WI38 (cell line): ENCODE measurements around the gene ITIH2.
"Not testable (repeated sequence)": the region's sequence is repeated elsewhere in the genome, so short reads cannot be mapped to it uniquely, and the experiment has no call there.

Experiments used
- H3K4me3 ChIP-seq: 2 replicates; pipeline ENCODE4 v1.5.1; 2011; ENCODE audit warnings: low read depth, mild to moderate bottlenecking, control low read depth, low read length
- TF ChIP-seq, protein P1 (sequence below): IDR thresholded peaks from 2 replicates; pipeline ENCODE4 v1.5.1; 2012; ENCODE audit warnings: low read depth, mild to moderate bottlenecking, control low read depth, low read length

Gene ITIH2

DNA sequence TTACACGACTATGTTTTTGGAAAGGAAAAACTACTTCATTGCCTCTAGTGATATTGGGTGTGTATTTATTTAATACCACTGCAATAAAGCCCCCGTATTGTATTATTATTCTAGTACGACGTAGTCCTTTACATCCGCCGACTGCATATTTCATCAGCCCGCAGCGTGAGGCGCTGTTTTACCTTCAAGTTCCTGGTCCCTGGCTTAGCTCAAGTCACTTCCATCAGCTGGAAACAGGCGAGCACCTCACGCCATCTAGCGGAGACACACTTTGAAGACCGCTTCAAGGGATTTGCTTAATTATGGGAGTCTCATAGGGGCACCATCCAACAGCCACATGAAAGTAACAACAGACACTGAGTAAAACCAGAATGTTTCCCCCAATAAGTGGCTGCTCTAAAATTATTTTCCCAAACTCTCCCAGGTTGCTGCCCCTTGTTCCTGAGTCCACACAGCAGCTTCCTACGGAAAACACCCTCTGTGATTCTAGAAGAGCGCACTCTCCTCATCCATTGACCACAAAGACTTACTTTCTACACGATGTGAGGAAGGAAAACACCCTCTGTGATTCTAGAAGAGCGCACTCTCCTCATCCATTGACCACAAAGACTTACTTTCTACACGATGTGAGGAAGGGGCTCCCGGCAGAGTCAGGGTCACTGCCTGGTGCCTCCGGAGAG lies 15.7 kb upstream of the ITIH2 start:
- no peak overlapping the region for H3K4me3 ChIP-seq
- TF ChIP-seq, protein P1, sequence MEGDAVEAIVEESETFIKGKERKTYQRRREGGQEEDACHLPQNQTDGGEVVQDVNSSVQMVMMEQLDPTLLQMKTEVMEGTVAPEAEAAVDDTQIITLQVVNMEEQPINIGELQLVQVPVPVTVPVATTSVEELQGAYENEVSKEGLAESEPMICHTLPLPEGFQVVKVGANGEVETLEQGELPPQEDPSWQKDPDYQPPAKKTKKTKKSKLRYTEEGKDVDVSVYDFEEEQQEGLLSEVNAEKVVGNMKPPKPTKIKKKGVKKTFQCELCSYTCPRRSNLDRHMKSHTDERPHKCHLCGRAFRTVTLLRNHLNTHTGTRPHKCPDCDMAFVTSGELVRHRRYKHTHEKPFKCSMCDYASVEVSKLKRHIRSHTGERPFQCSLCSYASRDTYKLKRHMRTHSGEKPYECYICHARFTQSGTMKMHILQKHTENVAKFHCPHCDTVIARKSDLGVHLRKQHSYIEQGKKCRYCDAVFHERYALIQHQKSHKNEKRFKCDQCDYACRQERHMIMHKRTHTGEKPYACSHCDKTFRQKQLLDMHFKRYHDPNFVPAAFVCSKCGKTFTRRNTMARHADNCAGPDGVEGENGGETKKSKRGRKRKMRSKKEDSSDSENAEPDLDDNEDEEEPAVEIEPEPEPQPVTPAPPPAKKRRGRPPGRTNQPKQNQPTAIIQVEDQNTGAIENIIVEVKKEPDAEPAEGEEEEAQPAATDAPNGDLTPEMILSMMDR = peak; percentile 57

DNA sequence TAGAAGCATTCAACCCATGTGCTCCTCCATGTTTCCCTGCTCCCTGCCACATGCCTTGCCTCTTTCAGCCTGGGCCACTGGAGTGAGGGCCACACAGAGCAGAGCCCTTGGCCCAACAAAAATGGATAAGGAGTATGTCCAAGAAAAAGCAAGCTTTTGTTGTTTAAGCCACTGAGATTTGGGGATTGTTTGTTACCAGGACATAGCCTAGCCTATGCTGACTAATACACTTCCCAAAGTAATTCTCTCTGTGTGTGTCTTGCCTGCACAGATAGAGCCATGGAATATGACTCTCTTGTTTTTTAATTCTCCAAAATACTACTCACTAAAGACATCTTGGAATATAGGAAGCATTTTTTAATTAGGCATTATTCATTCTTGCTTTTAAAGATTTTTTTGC lies 13.5 kb upstream of the ITIH2 start:
- TF ChIP-seq, protein P1 = no peak
- H3K4me3 ChIP-seq = no peak overlapping the region

DNA sequence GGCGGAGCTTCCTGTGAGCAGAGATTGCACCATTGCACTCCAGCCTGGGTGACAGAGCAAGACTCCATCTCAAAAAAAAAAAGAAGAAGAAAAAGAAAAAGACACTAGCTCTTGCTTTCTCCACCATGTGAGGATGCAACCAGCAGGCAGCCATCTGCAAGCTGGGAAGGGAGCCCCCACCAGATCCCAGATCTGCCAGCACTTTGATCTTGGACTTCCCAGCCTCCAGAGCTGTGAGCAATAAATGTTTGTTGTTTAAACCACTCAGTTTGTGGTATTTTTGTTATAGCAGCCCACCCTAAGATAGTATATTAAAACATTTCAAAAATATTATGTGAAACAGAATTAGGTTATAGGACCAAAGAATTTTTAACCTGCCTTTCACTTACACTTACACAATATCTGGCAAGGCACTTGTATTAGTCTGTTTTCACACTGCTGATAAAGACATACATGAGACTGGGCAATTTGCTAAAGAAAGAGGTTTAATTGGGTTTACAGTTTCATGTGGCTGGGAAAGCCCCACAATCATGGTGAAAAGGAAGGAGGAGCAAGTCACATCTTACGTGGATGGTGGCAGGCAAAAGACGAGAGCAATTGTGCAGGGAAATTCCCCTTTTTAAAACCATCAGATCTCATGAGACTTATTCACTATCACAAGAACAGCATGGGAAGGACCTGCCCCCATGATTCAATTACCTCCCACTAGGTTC lies 12.1 kb upstream of the ITIH2 start:
- not testable (repeated sequence) for H3K4me3 ChIP-seq

DNA sequence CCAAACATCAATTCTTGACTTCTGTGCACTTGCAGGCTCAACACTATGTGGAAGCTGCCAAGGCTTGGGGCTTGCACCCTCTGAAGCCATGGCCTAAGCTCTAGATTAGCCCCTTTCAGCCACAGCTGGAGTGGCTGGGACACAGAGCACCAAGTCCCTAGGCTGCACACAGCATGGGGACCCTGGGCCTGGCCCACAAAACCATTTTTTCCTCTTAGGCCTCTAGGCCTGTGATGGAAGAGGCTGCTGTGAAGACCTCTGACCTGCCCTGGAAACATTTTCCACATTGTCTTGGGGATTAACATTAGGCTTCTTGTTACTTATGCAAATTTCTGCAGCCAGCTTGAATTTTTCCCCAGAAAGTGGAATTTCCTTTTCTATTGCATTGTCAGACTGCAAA lies 10.7 kb upstream of the ITIH2 start:
- H3K4me3 ChIP-seq = not testable (repeated sequence)

DNA sequence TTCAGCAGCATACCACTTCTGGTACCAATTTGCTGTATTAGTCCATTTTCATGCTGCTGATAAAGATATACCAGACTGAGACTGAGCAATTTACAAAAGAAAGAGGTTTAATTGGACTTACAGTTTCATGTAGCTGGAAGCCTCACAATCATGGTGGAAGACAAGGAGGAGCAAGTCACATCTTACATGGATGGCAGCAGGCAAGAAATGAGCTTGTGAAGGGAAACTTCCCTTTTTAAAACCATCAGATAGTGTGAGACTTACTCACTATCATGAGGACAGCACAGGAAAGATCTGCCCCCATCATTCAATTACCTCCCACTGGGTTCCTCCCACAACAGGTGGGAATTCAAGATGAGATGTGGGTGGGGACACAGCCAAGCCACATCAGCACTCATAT lies 9.9 kb upstream of the ITIH2 start:
- H3K4me3 ChIP-seq = not testable (repeated sequence)

- no peak overlapping the region for H3K4me3 ChIP-seq
- TF ChIP-seq, protein P1 = no peak
Measured at GRCh38 chr10:7696545-7696944, 6.6 kb upstream of the ITIH2 start.

DNA sequence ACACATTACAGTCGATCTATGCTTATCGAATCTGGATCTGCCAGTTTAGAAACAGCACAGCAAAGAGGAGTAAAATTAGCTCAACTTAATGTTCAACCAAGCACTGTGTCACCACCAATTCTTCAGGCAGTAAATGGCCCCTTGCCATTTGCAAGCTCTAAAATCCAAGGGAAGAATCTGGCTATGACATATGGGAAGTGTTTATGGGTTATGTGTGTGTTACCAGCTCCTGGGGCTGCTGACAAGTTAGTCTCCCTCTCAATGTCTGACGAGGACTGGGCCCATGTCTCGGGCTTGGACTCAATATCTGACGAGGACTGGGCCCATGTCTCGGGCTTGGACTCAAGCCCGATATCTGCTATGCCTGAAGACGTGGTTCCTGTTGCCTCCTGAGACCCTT lies 5.7 kb upstream of the ITIH2 start:
- no peak overlapping the region for H3K4me3 ChIP-seq
- TF ChIP-seq, protein P1 = no peak

DNA sequence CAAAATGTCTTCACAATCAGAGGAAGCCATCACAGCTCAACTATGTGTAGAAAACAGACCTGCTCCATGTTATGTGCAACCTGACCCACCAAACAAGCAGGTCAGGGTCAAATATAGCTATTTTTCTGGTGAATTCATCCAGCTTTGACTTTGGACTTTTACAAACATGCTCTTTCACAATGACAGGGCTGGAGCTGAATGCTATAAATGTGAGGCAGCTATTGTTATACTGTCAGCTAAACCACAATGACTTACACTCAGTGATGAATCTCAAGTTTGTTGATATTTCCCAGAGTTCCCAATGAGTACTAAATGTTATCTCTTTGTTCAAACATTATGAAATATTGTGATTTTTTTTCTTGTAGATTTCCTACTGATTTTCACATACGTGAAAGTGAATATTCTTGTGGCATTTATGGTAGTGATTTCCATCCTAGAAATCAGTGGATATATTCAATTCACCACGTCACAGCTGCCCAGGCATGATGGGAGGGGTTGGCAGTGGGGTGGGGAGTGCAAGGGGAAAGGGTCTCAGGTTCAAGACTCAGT lies 2.5 kb upstream of the ITIH2 start:
- no peak overlapping the region for H3K4me3 ChIP-seq
- TF ChIP-seq, protein P1 = no peak
